Measurements from ENCODE around the gene LAMC1.

DNA sequence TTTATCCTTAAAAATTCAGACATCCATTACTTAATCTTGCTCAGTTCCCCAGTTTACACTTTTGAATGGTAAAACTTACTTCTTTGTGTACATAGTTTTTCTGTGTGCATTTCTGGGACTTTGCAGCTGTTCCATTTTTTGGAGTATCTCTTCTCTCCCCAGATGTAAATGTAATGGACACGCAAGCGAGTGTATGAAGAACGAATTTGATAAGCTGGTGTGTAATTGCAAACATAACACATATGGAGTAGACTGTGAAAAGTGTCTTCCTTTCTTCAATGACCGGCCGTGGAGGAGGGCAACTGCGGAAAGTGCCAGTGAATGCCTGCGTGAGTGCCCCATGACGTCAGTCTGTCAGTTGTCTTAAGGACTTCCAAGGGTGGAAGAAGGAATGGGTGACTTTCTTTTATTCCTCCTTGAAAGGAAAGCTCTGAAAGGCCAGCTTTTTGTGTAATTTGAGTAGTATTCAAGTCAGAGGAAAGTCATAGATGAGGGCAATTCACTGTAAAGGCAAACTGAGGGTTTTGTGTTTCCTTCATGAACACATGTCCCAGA lies 87.2 kb downstream of the LAMC1 start:
- TF ChIP-seq POLR2A (IDR thresholded peaks at IDR 0.05; ENCODE audit: low read depth, low read length) = no peak
- no peak for TF ChIP-seq POLR2AphosphoS5 (IDR thresholded peaks at IDR 0.05; ENCODE audit: low read depth, low read length)
- no peak for TF ChIP-seq TAF1 (IDR thresholded peaks at IDR 0.05; ENCODE audit: borderline replicate concordance, low read depth, low read length)

Data from GM12892 (cell line).